T1000 (cell line): ENCODE measurements around the gene DDIT3.
"Not testable (repeated sequence)": the region's sequence is repeated elsewhere in the genome, so short reads cannot be mapped to it uniquely, and the experiment has no call there.

Source experiments
- DNase-seq: peaks from one replicate; lab custom pipeline; 2025; ENCODE audit warnings: mixed read lengths; lab: John Stamatoyannopoulos, UW

DDIT3 gene

GRCh38 chr12:57520053-57520818, at the start of gene DDIT3:
Gene DDIT3 (minus strand): TSS chr12:57520514. CDS start chr12:57517406, 3,108 bp downstream.
- peak; percentile 99 for DNase-seq

- no peak for DNase-seq
Measured at GRCh38 chr12:57569858-57570257, 49.5 kb upstream of the DDIT3 start.

- no peak for DNase-seq
Measured at GRCh38 chr12:57568838-57569237, 48.5 kb upstream of the DDIT3 start.

GRCh38 chr12:57564178-57564740, 43.9 kb upstream of the DDIT3 start:
- DNase-seq = no peak

- DNase-seq = no peak
Measured at GRCh38 chr12:57563358-57563757, 43.0 kb upstream of the DDIT3 start.

- DNase-seq = not testable (repeated sequence)
Measured at GRCh38 chr12:57561117-57561516, 40.8 kb upstream of the DDIT3 start.

- no peak for DNase-seq
Measured at GRCh38 chr12:57560516-57560915, 40.2 kb upstream of the DDIT3 start.

- no peak for DNase-seq
Measured at GRCh38 chr12:57558864-57559263, 38.5 kb upstream of the DDIT3 start.

GRCh38 chr12:57554897-57555296, 34.6 kb upstream of the DDIT3 start:
- no peak for DNase-seq

- no peak for DNase-seq
Measured at GRCh38 chr12:57554453-57554852, 34.1 kb upstream of the DDIT3 start.

GRCh38 chr12:57553343-57554202, 33.3 kb upstream of the DDIT3 start:
- no peak for DNase-seq

GRCh38 chr12:57552835-57553313, 32.6 kb upstream of the DDIT3 start:
- no peak for DNase-seq

GRCh38 chr12:57552306-57552651, 32.0 kb upstream of the DDIT3 start:
- no peak for DNase-seq

GRCh38 chr12:57551637-57552305, 31.5 kb upstream of the DDIT3 start:
- DNase-seq = no peak

GRCh38 chr12:57550641-57551549, 30.6 kb upstream of the DDIT3 start:
- no peak for DNase-seq

- DNase-seq = no peak
Measured at GRCh38 chr12:57549909-57550640, 29.8 kb upstream of the DDIT3 start, which contains the start of gene KIF5A. Gene KIF5A (plus strand): TSS chr12:57550044. CDS start chr12:57550272, 228 bp downstream.

- DNase-seq = no peak
Measured at GRCh38 chr12:57549203-57549908, 29.0 kb upstream of the DDIT3 start.

GRCh38 chr12:57548488-57548887, 28.2 kb upstream of the DDIT3 start:
- DNase-seq = no peak

GRCh38 chr12:57548013-57548315, 27.6 kb upstream of the DDIT3 start:
- no peak for DNase-seq
